Ectodermal cell (in vitro differentiated cells): ENCODE results near the gene CCZ1.
"Not testable (repeated sequence)": the region's sequence is repeated elsewhere in the genome, so short reads cannot be mapped to it uniquely, and the experiment has no call there.

Source experiments
- H3K27ac ChIP-seq: 2 replicates; pipeline ENCODE4 v1.7.0; 2013; ENCODE audit warnings: mild to moderate bottlenecking, low read depth, low read length; ENCODE audit not compliant: insufficient read depth, poor library complexity, severe bottlenecking
- H3K27me3 ChIP-seq: 2 replicates; pipeline ENCODE4 v1.7.0; 2013; ENCODE audit warnings: mild to moderate bottlenecking, low read length; ENCODE audit not compliant: insufficient read depth, control insufficient read depth, poor library complexity, severe bottlenecking
- H3K36me3 ChIP-seq: one replicate; pipeline ENCODE4 v1.7.0; 2013; ENCODE audit warnings: low read length; ENCODE audit not compliant: control insufficient read depth, insufficient read depth
- H3K4me1 ChIP-seq: one replicate; pipeline ENCODE4 v1.7.0; 2013; ENCODE audit warnings: low read length; ENCODE audit not compliant: control insufficient read depth, insufficient read depth
- H3K4me3 ChIP-seq: 2 replicates; pipeline ENCODE4 v1.7.0; 2013; ENCODE audit warnings: low read depth, low read length, control low read depth; ENCODE audit not compliant: insufficient read depth
- H3K9me3 ChIP-seq: 2 replicates; pipeline ENCODE4 v1.7.0; 2013; ENCODE audit warnings: mild to moderate bottlenecking, low read length, moderate library complexity; ENCODE audit not compliant: control insufficient read depth
- WGBS, 2 experiments: methylation state at CpG; one replicate each; pipeline ENCODE4 v1.1.7; 2013; ENCODE audit warnings: missing lambda C conversion rate in 2 of 2; 5-methylcytosine and 5-hydroxymethylcytosine counted together

The CCZ1 gene

GRCh38 chr7:5904726-5905125, 6.2 kb downstream of the CCZ1 start:
- not testable (repeated sequence) for H3K27ac ChIP-seq, H3K36me3 ChIP-seq
- 91 to 100% methylated on average over 3 to 4 of the region's 5 CpGs for WGBS, 2 experiments

GRCh38 chr7:5908835-5909234, 10.3 kb downstream of the CCZ1 start:
- WGBS, 2 experiments, result 93 to 96% methylated on average over 3 to 4 of the region's 6 CpGs
- not testable (repeated sequence) for H3K4me1 ChIP-seq, H3K4me3 ChIP-seq, H3K36me3 ChIP-seq, H3K27me3 ChIP-seq, H3K27ac ChIP-seq, H3K9me3 ChIP-seq

More at GRCh38 chr7:5904726-5905125, 6.2 kb downstream of the CCZ1 start:
- H3K4me1 ChIP-seq, H3K9me3 ChIP-seq, H3K27me3 ChIP-seq, H3K4me3 ChIP-seq: not testable (repeated sequence)

GRCh38 chr7:5916529-5916928, 18.0 kb downstream of the CCZ1 start:
- H3K27me3 ChIP-seq, H3K4me1 ChIP-seq, H3K9me3 ChIP-seq, H3K4me3 ChIP-seq, H3K27ac ChIP-seq, H3K36me3 ChIP-seq: not testable (repeated sequence)
- 71 to 95% methylated on average over 2 to 4 of the region's 6 CpGs for WGBS, 2 experiments

GRCh38 chr7:5924180-5924579, 25.6 kb downstream of the CCZ1 start:
- H3K27ac ChIP-seq, H3K27me3 ChIP-seq, H3K4me1 ChIP-seq, H3K9me3 ChIP-seq, H3K36me3 ChIP-seq, H3K4me3 ChIP-seq: not testable (repeated sequence)
- WGBS, 2 experiments, result no CpG with 5 or more reads among the region's 2 CpGs

GRCh38 chr7:5924630-5925029, 26.1 kb downstream of the CCZ1 start:
- not testable (repeated sequence) for H3K27me3 ChIP-seq, H3K4me1 ChIP-seq, H3K27ac ChIP-seq, H3K36me3 ChIP-seq, H3K4me3 ChIP-seq, H3K9me3 ChIP-seq
- no CpG with 5 or more reads among the region's 12 CpGs for WGBS, 2 experiments

- not testable (repeated sequence) for H3K4me3 ChIP-seq, H3K36me3 ChIP-seq, H3K27ac ChIP-seq, H3K9me3 ChIP-seq, H3K4me1 ChIP-seq, H3K27me3 ChIP-seq
- no CpG with 5 or more reads among the region's 13 CpGs for WGBS, 2 experiments
These were observed 27.8 kb downstream of the CCZ1 start for GRCh38 chr7:5926263-5926870.

GRCh38 chr7:5930290-5930689, 31.8 kb downstream of the CCZ1 start:
- not testable (repeated sequence) for H3K4me1 ChIP-seq, H3K36me3 ChIP-seq, H3K27me3 ChIP-seq, H3K4me3 ChIP-seq, H3K9me3 ChIP-seq, H3K27ac ChIP-seq
- WGBS, 2 experiments, result no CpG with 5 or more reads among the region's 10 CpGs

GRCh38 chr7:5931250-5931649, 32.7 kb downstream of the CCZ1 start:
- WGBS, 2 experiments, result 93 to 95% methylated on average over 13 to 14 of the region's 14 CpGs
- H3K4me3 ChIP-seq, H3K4me1 ChIP-seq, H3K27me3 ChIP-seq, H3K27ac ChIP-seq, H3K9me3 ChIP-seq, H3K36me3 ChIP-seq: not testable (repeated sequence)

- H3K27ac ChIP-seq, H3K4me3 ChIP-seq, H3K36me3 ChIP-seq, H3K27me3 ChIP-seq, H3K4me1 ChIP-seq, H3K9me3 ChIP-seq: not testable (repeated sequence)
- WGBS, 2 experiments, result 89 to 94% methylated on average over 3 to 5 of the region's 13 CpGs
These were observed 33.5 kb downstream of the CCZ1 start for GRCh38 chr7:5931905-5932644.

- not testable (repeated sequence) for H3K4me3 ChIP-seq, H3K27me3 ChIP-seq, H3K27ac ChIP-seq, H3K9me3 ChIP-seq, H3K4me1 ChIP-seq, H3K36me3 ChIP-seq
- no CpG with 5 or more reads among the region's 17 CpGs for WGBS, 2 experiments
These were observed 36.5 kb downstream of the CCZ1 start for GRCh38 chr7:5934945-5935450.
